HG03135 (cell line): Measurements from ENCODE around the gene FAM187B.
"Not testable (repeated sequence)": the region's sequence is repeated elsewhere in the genome, so short reads cannot be mapped to it uniquely, and the experiment has no call there.

Experiments
- ATAC-seq: cut with Tn5 transposase; IDR thresholded peaks from one replicate; pipeline ENCODE4 v1.9.1; 2021; ENCODE audit warnings: mild to moderate bottlenecking, moderate library complexity; ENCODE audit not compliant: unreplicated experiment

Gene FAM187B

DNA sequence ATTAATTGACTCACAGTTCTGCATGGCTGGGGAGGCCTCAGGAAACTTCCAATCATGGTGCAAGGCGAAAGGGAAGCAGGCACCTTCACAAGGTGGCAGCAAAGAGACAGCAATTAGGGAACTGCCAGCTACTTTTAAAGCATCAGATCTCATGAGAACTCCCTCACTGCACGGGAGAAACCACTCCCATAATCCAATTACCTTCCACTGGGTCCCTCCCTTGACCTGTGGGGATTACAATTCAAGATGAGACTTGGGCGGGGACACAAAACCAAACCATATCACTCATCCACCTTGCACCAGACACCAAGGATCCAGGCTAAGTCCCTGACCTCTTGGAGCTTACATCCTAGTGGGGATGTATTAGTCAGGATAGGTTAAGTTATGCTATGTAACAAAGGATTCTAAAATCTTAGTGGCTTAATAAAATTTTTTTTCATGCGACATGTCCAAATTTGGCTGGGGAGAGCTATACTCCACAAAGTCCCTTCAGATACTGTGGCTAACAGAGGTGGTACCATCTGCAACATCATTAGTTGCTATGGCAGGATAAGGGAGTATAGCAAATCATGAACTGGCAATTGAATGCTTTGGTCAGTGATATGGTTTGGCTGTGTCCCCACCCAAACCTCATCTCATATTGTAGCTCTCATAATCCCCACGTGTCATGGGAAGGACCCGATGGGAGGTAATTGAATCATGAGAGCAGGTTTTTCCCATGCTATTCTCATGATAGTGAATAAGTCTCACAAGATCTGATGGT lies 8.3 kb upstream of the FAM187B start:
- ATAC-seq = no peak

DNA sequence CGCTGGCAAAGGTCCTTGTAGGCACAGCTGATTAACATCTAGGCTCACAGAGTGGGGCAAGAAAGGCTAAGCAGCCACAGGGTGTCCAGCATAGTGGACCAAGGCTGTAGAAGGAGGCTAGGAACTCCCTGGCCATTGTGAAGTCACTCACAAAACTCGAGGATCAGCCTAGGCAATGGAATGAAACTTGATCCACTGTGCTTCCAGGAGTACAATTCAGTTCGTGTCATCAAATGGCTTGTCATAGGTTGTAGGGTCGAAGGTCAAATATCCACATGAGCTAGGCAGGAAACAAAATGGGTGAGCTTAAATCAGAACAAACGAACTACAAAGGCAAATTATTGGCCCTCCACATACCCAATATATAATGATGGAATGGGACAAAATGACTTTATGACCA lies 4.4 kb upstream of the FAM187B start:
- ATAC-seq = no peak

DNA sequence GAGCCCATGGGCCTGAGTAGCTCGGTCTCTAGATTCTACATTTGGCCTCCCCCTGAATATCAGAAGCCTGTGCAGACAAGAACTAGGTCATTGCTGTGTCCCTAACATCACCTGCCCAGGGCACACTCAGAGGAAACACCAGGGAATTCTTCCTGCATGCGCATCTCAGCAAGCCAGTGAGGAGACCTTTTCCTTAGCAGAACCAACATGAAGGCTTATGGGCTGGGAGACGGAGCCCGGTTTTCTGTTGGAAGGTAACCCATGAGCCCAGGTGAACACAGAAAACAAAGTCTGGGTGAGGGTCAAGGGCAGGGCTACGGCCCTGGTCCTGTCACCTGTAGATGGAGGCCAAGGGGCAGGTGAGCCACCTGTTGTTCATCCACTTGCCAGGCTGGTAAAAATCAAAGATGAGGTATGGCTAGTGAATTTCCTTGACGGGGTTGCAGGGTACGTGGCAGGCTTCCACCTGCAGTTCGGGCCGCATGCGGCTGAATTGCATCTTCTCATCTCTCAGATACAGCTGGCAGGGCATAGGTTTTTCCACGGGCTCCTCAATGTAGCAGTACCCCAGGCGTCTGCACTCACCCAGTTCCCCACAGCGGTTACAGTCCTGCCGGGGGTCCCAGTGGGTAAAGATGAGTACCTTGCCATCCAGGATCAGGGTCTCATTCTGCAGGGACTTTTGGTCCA lies 3.6 kb upstream of the FAM187B start:
- ATAC-seq = no peak

DNA sequence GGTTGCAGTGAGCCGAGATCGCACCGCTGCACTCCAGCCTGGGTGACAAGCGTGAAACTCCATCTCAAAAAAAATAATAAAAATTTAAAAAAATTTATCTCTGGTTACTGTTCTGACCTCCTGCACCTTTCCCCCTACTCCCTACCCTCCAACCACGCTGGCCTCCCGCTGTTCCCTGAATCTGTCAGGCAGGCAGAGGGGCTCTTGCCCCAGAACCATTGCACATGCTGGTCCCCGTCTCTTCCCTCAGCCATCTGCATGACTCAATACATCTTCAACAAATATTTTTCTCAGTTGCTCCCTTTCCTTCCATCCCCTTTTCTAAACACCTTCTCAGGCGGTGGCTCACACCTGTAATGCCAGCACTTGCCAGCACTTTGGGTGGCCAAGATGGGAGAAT lies 1.1 kb upstream of the FAM187B start:
- no peak for ATAC-seq

DNA sequence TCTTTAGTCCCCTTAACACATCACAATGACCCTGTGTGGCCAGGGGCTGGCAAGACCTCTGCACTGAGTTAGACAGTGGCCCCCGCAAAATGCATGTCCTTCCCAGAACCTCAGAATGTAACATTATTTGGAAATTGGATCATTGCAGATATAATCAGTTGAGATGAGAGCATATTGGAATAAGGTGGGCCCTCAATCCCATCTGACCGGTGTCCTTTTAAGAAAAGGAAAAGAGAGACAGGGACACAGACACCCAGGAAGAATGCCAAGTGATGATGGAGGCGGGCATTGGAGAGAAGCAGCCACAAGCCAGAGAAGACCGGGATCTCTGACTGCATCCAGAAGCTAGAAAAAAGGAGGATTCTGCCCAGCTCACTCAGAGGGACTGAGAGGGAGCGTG lies 1.8 kb downstream of the FAM187B start:
- ATAC-seq = no peak

DNA sequence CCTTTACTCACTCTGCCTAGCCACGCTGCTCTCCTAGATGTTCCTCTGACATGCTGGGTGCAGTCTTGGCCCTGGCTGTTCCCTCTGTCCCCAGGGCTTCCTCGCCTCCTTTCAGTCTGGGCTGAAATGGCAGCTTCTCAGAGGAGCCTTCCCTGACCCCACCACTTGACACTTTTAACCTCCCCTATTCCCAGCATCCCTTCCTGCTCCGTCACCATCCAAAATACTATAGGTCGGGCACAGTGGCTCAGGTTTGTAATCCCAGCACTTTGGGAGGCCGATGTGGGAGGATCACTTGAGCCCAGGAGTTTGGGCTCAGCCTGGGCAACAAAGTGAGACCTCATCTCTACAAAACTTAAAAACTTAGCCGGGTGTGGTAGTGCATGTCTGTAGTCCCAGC lies 2.6 kb downstream of the FAM187B start:
- no peak for ATAC-seq

DNA sequence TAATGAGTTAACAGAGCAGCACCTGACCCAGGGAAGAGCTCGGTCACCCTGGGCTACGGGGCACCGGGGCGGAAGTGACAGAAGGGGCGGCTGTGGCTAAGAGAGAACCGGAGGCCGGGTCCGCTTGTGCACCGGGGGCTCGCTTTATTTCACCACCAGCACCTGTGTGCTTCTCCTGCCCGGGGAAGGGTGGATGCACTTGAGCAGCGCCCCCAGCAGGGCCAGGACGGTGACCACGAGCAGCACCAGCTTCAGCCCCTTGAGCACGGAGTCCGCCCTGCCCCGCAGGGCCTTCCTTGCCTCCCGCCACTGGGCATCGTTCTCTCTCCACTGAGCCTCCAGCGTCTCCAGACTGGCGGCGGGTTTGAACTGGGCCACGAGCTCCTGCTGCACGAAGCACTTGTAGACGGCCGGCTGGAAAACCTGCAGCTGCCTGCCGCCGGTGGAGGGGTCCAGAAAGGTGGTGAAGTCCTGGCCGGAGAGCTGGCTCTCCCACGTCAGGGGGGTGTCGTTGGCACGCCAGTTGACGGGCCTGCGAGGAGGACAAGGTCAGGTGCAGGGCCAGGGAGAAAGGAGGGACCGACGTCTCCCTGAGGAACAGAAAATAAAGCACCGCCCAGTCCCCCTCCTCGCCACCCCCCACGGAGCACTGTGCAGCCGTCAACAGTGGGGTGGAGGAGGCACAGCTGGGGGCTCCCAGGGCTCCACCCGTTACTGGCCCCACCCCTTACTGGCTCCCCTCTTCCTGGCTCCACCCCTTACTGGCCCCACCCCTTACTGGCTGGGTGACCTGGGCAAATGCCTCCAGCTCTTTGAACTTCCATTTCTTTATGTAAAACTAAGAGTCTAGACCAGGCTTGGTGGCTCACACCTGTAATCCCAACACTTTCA lies 3.6 kb downstream of the FAM187B start:
- ATAC-seq = no peak

DNA sequence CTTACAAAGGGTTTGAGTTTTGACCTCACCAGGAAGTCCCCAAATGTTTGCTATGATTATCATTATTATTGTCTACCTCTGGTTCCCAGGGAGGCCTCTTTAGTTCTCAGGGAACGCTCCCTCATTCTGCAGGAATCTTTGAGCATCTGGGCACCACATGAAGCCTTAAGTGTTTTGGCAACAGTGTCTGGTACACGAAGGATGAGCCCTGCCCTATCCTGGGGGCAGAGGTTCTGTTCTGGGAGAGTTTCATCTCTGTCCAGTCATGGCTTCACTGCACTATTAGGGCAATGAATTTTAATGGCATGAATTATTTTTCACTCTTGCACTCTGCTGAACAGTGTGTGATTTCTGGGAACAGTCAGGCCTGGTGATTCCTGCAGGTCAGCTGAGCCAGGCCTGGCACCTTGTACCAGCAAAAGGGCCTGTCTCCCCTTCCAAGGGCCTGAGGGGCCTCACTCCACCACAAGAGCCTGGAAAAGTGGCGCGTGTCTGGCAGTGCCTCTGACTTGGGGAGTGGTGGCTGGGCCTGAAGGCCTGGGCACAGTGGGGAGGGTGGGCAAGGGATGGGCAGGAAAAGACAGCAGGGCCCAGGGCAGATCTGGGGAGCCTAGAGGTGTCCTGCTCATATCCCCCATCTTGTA lies 4.6 kb downstream of the FAM187B start:
- ATAC-seq = no peak

DNA sequence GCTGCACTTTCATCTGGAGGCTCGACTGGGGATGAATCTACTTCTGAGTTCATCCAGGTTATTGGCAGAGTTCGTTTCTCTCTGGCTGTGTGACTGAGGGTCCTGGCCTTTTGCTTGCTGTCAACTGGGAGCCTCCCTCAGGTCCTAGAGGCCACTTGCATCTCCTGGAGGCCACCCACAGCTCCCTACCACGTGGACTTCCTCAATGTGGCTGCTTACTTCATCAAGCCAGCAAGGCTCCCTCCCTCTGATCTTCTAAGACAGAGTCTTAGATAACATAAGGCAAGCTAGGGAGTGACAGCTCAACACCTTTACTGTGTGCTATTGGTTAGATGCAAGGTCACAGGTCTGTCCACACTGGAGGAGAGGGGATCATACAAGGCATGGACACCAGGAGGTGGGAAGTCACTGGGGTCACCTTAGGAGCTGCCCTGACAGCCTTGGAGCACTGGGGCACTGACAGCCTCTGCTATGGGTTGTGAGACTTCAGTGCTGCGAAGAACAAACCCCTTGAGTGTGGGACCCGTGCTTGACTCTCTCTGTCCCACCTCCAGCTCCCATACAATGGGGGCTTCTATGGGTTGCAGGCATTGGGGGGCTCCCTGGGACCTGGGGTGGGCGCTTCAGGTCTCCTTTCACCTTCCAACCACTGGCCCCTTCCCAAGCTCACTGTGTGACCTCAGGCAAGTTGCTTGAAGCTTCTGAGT lies 5.3 kb downstream of the FAM187B start:
- ATAC-seq = no peak

DNA sequence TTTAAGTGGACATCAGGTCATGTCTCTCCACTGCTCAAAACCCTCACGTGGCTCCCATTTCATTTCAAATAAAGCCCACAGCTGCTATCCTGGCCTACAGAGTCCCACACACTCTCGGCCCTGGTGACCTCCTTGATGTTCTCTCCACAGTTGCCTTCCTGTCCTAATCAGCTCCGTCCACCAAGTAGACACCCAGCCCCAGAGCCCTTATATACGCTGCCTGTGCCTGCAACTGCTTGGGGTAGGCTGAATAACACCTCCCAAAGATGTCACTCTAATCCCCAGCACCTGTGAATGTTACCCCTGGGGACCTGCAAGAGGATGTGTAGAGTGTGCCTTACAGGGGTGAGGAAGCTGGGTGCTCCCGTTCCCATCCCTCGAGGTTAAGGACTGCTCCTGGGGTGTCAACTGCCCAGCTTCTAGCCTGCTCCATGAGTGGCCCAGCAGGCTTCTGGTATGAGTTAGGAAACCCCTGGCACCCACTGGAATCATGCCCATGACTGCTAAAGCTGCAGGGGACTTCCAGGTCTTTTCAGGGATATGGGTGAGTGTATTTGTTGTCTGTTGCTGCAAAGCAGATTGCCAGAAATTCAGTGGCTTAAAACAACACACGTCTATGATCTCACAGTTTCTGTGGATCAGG lies 6.0 kb downstream of the FAM187B start:
- ATAC-seq = no peak

DNA sequence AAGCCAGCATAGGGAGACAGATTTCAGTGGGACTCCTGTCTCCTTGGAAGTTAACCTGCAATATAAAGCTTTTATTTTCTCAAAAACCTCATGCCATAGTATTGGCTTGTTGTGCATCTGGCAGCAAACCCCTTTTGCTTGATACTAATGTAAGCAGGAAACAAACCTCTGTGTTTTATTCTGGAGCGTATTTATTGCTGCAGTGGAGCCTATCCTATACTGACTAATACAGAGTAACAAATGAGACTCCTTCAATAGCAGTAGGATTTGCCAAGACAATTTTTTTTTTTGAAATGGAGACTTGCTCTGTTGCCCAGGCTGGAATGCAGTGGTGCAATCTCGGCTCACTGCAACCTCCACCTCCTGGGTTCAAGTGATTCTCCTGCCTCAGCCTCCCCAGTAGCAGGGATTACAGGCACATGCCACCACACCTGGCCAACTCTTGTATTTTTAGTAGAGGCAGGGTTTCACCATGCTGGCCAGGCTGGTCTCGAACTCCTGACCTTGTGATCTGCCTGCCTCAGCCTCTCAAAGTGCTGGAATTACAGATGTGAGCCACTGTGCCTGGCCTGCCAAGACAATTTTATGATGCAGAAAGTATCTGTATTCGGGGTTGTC lies 7.5 kb downstream of the FAM187B start:
- ATAC-seq = not testable (repeated sequence)

DNA sequence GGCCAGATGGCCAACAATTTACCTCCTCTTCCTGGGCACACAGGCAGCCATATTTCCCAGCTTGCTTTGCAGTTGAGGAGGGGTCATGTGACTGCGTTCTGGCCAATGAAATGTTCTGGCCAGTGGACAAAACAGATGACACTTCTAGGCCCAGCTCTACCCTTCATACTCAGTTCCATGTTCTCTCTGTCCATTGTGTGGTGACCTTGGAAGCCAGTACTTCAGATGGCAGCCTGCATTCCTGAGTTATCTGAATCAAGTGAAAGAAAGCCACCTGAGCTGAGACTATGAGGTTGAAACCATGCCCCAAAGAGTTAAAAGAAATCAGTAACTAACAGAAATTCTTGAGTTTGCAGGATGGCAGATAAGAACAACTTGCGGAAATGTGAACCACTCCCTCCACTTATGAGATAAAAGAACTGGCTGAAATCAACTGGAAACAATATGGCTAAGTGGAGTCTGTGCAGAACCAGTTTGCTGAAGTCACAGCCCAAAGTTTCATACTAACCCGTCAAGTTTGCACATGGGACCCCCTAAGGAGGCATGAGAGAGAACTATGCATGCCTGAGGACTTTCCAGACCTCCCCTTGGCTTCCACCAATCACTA lies 8.1 kb downstream of the FAM187B start:
- ATAC-seq = no peak

DNA sequence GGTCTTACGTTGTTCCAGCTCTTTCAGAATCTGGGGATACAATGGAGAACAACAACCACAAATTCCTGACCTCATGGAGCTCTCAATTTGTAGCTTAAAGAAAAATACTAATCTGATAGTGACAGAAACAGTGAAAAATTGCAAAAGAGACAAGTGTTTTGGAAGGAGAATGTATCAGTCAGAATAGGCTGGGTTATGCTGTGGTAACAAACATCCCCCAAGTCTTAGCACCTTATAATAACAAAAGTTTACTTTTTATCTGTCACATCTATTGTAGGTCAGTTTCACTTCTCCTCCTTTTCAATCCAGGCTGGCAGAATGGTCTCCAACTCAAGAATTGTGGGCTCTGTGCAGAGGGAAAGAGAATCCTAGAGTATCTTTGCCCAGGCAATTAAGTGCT lies 9.5 kb downstream of the FAM187B start:
- no peak for ATAC-seq

DNA sequence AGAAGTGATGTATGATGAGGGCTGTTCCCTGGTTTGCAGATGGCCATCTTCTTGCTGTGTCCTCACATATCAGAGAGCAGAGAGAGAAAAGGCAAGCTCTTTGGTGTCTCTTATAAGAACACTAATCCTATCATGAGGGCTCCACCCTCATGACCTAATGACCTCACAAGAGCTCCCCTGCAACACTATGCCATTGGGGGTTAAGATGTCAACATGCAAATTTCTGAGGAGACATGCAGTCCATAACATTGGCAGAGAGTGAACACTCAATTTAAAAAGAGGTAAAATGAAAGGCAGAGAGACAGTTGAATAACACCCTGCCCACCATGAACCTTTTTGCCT lies 10.9 kb downstream of the FAM187B start:
- ATAC-seq = no peak

DNA sequence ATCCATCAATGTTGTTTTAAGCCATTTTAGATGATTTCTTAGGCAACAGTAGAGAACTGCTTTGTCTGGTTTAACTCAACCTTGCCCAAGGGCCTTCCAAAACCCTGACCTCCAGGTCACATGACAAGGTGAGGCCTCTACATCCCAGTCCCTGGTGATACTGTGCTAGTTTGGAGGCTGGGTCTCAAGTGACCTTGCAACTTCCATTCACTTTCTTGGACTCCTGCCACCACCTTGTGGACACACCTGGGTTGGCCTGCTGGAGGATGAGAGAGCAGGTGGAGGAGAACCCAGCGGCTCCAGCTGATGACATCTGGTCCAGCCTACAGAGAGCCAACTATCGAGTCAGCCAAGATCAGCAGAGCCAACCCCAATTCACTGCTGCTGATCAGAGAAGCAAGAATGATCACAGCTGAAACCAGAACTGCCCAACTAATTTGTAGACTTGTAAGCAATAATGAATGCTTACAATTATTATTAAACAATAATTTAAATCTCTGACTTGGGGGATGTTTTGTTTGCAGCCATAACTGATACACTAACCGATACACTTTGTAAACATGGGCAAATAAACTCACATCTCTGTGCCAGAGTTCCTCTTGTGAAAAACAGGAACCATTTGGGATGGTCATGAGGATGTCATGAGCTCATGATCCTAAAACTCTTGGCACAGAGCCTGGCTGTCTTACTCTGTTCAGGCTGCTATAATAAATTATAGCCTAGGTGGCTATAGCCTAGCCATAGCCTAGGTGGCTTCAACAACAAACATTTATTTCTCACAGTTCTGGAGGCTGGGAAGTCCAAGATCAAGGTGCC lies 11.5 kb downstream of the FAM187B start:
- ATAC-seq = no peak

DNA sequence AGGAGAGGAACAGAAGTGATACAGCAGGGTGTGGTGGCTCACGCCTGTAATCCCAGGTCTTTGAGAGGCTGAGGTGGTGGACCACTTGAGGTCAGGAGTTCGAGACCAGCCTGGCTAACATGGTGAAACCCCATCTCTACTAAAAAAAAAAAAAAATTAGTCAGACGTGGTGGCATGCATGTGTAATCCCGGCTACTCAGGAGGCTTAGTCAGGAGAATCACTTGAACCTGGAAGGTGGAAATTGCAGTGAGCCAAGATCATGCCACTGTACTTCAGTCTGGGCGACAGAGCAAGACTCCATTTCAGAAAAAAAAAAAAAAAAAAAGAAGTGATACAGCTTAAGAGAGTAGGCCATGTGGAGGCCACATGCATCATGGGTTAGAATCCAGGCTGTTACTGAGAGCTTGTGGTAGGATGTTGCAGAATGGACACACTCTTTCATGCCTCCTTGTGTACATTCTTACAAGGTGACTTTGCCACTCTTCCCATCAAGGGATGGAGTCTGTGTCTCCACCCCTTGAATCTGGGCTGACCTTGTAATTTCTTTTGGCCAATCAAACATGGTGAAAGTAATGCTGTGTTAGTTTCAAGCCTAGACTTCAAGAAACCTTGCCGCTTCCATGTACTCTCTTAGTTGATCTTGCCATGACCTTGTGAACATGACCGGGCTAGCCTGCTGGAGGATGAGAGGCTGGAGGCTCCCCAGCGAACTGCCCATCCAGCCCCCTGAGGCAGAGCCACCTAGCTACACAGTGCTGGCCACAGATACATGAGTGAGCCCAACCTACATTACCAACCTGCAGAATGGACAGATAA lies 12.3 kb downstream of the FAM187B start:
- ATAC-seq = no peak

DNA sequence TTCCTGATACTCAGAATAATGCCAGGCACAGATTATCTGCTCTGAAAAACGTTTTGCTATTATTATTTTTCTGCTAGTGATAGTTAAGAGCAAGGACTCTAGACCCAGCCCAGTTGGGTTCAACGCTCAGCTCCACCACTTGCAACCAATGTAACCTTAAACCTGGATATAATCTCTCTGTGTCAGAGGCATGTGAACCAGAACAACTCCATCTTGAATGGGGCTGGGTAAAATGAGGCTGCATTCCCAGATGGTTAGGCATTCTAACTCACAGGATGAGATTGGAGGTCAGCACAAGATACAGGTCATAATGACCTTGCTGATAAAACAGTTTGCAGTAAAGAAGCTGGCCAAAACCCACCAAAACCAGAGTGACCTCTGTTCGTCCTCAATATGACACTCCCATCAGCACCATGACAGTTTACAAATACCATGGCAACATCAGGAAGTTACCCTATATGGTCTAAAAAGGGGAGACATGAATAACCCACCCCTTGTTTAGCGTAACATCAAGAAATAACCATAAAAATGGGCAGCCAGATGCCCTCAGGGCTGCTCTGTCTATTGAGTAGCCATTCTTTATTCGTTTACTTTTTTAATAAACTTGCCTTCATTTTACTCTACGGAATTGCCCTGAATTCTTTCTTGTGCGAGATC lies 13.6 kb downstream of the FAM187B start:
- no peak for ATAC-seq
